Loucy (cell line): ENCODE data around the gene COA5.

Experiments
- H2AFZ ChIP-seq: fragments of 200-600 bp; sonication (generic); 2 replicates; pipeline ENCODE4 v1.6.0; 2016; ENCODE audit warnings: antibody characterized with exemption, mild to moderate bottlenecking, low read length, moderate library complexity
- H3F3A ChIP-seq: fragments of 200-600 bp; 2 replicates; pipeline ENCODE4 v1.6.0; 2016; ENCODE audit warnings: antibody characterized with exemption, low read depth, mild to moderate bottlenecking
- H3K27me3 ChIP-seq: fragments of 200-600 bp; sonication (generic); 2 replicates; pipeline ENCODE4 v1.6.1; 2014; ENCODE audit warnings: low read length, mild to moderate bottlenecking; ENCODE audit not compliant: insufficient read depth, poor library complexity, severe bottlenecking
- H3K36me3 ChIP-seq: fragments of 200-600 bp; sonication (generic); 2 replicates; pipeline ENCODE4 v1.6.1; 2016; ENCODE audit warnings: low read length; ENCODE audit not compliant: insufficient read depth
- H3K4me1 ChIP-seq: fragments of 200-600 bp; sonication (generic); 2 replicates; pipeline ENCODE4 v1.5.1; 2014; ENCODE audit warnings: low read length, mild to moderate bottlenecking; ENCODE audit not compliant: insufficient read depth, poor library complexity, severe bottlenecking
- H3K4me2 ChIP-seq: fragments of 200-600 bp; sonication (generic); 2 replicates; pipeline ENCODE4 v1.6.0; 2014; ENCODE audit warnings: antibody characterized with exemption, low read length, low read depth, mild to moderate bottlenecking; ENCODE audit not compliant: poor library complexity, severe bottlenecking
- H3K4me3 ChIP-seq: fragments of 200-600 bp; sonication (generic); 2 replicates; pipeline ENCODE4 v1.5.1; 2014; ENCODE audit warnings: low read length, mild to moderate bottlenecking, mixed read lengths; ENCODE audit not compliant: poor library complexity, severe bottlenecking
- H3K79me2 ChIP-seq: fragments of 200-600 bp; sonication (generic); 2 replicates; pipeline ENCODE4 v1.6.1; 2014; ENCODE audit warnings: low read length; ENCODE audit not compliant: insufficient read depth
- H3K9ac ChIP-seq: fragments of 200-600 bp; sonication (generic); 2 replicates; pipeline ENCODE4 v1.6.0; 2014; ENCODE audit warnings: mild to moderate bottlenecking, low read depth, low read length, moderate library complexity; ENCODE audit not compliant: poor library complexity, severe bottlenecking
- H3K9me2 ChIP-seq: fragments of 200-600 bp; sonication (generic); replicated peaks from 2 replicates; pipeline ENCODE4 v1.6.1; 2016; ENCODE audit warnings: low read depth, low read length, mixed read lengths
- H3K9me3 ChIP-seq: fragments of 200-600 bp; sonication (generic); 2 replicates; pipeline ENCODE4 v1.6.1; 2014; ENCODE audit warnings: mild to moderate bottlenecking, antibody characterized with exemption, low read length, low read depth; ENCODE audit not compliant: insufficient read depth
- H4K20me1 ChIP-seq: fragments of 200-600 bp; sonication (generic); 2 replicates; pipeline ENCODE4 v1.6.0; 2014; ENCODE audit warnings: antibody characterized with exemption, low read length, mild to moderate bottlenecking; ENCODE audit not compliant: insufficient read depth, poor library complexity, severe bottlenecking
- EZH2phosphoT487 ChIP-seq: fragments of 200-600 bp; IDR thresholded peaks from 2 replicates; pipeline ENCODE4 v1.6.1; 2018; ENCODE audit warnings: antibody characterized with exemption, mild to moderate bottlenecking, moderate library complexity, borderline replicate concordance
- TF ChIP-seq, protein P1 (sequence below): fragments of 200-600 bp; sonication (generic); conservative IDR thresholded peaks from 2 replicates; pipeline ENCODE4 v1.5.1; 2014; ENCODE audit warnings: mild to moderate bottlenecking, antibody characterized with exemption, low read length

COA5 gene

DNA sequence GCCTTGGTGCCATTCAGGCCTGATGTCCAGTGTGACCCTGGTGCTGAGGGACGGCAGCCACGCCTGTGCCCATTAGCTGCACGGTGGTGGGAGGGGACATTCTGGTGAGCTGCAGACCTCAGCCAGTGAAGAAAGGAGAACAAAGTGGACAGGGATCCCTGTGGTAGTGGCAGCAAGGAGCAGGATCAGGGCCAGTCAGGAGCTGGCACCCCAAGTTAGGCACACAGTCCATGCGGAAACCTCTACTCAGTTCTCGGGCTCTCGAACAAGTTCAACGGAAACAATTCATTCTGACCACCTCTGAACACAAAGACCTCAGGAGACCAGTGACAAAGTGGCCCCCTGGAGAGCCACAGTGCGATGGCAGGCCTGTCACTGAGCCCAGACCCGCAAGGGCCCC, 30.1 kb downstream of the COA5 start:
- H3K79me2 ChIP-seq, result no peaks in the 10 kb centered on the region
- no peaks in the 10 kb centered on the region for H3K27me3 ChIP-seq
- H3K4me3 ChIP-seq, result no peak overlapping the region
- peaks cover 23% of the 10 kb centered on the region; the same call in 1 of the 2 replicates for H3K36me3 ChIP-seq
- no peak overlapping the region for H2AFZ ChIP-seq
- H3K9me3 ChIP-seq, result no peaks in the 10 kb centered on the region
- no peaks in the 10 kb centered on the region for H3F3A ChIP-seq
- no peaks in the 10 kb centered on the region for H4K20me1 ChIP-seq
- H3K9me2 ChIP-seq, result no peaks in the 10 kb centered on the region
- no peak overlapping the region for H3K9ac ChIP-seq
- no peak overlapping the region for H3K4me2 ChIP-seq
- TF ChIP-seq, protein P1, sequence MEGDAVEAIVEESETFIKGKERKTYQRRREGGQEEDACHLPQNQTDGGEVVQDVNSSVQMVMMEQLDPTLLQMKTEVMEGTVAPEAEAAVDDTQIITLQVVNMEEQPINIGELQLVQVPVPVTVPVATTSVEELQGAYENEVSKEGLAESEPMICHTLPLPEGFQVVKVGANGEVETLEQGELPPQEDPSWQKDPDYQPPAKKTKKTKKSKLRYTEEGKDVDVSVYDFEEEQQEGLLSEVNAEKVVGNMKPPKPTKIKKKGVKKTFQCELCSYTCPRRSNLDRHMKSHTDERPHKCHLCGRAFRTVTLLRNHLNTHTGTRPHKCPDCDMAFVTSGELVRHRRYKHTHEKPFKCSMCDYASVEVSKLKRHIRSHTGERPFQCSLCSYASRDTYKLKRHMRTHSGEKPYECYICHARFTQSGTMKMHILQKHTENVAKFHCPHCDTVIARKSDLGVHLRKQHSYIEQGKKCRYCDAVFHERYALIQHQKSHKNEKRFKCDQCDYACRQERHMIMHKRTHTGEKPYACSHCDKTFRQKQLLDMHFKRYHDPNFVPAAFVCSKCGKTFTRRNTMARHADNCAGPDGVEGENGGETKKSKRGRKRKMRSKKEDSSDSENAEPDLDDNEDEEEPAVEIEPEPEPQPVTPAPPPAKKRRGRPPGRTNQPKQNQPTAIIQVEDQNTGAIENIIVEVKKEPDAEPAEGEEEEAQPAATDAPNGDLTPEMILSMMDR, result no peak
- H3K4me1 ChIP-seq, result no peaks in the 10 kb centered on the region

DNA sequence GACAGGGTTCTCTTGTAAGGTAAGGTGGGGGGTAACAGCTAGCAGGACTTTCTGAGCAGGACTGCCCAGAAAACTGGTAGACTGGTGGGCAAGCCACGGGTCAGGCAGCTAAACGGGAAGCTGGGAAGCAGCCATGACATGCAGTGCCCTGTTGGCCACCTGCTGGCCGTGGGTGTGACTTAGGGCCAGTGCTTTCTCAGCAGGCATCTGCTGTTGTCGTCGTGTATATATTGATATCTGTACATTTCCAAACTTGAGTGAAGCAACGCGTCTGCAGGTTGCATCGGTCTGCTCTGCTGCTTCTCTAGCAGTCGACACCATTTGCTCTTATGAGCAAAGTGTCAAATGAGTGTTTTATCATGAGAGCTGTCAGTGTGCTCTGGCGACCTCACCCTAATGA, 31.0 kb downstream of the COA5 start:
- Histone ChIP-seq H3K9me2 (no peaks in the 10 kb centered on the region), H3K4me1 (no peaks in the 10 kb centered on the region), H3F3A (no peaks in the 10 kb centered on the region), H3K9ac (no peak overlapping the region), H4K20me1 (no peaks in the 10 kb centered on the region), H3K4me3 (no peak overlapping the region), H2AFZ (no peak overlapping the region), H3K36me3 (peaks cover 25% of the 10 kb centered on the region; the same call in 1 of the 2 replicates), H3K27me3 (no peaks in the 10 kb centered on the region), H3K4me2 (no peak overlapping the region), H3K9me3 (no peaks in the 10 kb centered on the region), H3K79me2 (no peaks in the 10 kb centered on the region)
- TF ChIP-seq EZH2phosphoT487, result no peak
- TF ChIP-seq, protein P1, result peak; percentile 17; the same call in 1 of the 2 replicates

DNA sequence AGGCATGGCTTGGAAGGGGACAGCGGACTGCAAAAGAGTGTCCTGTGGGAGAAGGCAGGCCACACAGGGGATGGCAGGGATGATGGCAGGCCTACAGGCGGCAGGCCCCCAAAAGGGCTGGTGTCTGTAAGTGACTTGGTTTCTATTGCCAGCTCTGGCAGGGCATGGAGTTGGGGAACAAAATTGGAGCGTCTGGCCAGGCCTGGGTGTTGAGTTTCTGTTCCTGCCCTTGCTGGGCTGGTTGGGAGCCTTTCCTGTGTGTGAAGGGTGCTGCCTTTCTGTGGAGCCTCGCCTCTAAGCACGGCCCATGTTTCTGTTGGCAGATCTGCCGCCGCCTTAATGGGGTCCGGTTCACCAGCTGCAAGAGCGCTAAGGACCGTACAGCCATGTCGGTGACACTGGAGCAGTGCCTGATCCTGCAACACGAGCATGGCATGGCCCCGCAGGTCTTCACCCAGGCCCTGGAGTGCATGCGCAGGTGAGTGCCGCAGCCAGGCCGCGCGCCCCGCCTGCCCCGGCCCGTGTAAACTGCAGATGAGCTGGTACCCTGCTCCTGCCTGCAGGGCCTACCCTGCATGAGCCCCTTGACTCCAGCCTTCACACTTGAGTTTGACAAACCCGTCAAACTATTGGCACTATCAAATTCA, 31.5 kb downstream of the COA5 start:
- Histone ChIP-seq H3K79me2 (no peaks in the 10 kb centered on the region), H4K20me1 (no peaks in the 10 kb centered on the region), H3F3A (no peaks in the 10 kb centered on the region), H3K9me2 (no peaks in the 10 kb centered on the region), H3K4me1 (no peaks in the 10 kb centered on the region), H3K36me3 (peaks cover 23% of the 10 kb centered on the region; the same call in 1 of the 2 replicates), H3K27me3 (no peaks in the 10 kb centered on the region), H3K4me3 (no peak overlapping the region), H2AFZ (no peak overlapping the region), H3K4me2 (no peak overlapping the region), H3K9ac (no peak overlapping the region), H3K9me3 (no peaks in the 10 kb centered on the region)
- TF ChIP-seq EZH2phosphoT487, result no peak
- TF ChIP-seq, protein P1, result no peak
